HG03196 (cell line): ENCODE results near the gene CPA5.

ENCODE experiments used
- ATAC-seq: cut with Tn5 transposase; IDR thresholded peaks from one replicate; pipeline ENCODE4 v1.9.1; 2021; ENCODE audit not compliant: unreplicated experiment

The CPA5 gene

GRCh38 chr7:130356876-130357611 is 12.4 kb downstream of the CPA5 start:
- no peak for ATAC-seq

DNA sequence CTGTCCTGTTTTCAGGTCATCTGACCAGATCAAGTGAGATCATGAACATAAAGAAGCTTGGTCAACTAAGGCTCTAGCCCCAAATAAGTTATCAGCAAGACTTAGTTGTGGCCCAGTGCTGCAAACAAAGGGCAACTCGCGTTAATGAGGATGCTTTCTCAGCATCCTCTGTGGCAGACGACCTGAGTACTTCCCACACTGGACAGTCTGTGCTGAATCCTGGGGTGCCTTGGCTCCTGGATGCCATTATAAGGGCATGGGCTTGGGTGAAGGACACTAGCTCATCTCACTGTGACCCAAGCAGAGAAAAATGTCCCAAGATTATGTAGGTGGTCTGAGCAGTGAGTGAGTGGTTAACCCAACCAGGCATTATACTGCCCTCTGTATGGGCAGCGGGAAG is 13.9 kb downstream of the CPA5 start:
- ATAC-seq: no peak

GRCh38 chr7:130359276-130359857 is 14.8 kb downstream of the CPA5 start:
- no peak for ATAC-seq

DNA sequence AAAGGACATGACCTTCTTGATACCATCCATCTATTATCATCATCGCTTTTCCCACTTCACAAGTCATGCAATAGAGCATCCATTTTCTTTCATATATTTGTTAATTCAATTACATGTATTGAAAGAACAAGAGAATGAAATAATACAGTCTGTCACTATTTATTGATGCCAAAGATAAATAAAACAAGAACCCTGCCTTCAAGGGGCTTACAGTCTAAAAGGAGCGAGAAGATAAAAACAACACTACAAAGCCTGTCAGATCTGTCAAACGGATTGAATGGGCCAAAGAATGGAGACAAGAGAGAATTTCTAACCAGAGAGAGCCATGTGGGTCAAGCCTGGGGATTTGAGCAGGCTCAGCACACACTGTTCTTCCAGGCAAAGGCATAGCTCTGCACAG is 15.9 kb downstream of the CPA5 start:
- ATAC-seq: no peak

DNA sequence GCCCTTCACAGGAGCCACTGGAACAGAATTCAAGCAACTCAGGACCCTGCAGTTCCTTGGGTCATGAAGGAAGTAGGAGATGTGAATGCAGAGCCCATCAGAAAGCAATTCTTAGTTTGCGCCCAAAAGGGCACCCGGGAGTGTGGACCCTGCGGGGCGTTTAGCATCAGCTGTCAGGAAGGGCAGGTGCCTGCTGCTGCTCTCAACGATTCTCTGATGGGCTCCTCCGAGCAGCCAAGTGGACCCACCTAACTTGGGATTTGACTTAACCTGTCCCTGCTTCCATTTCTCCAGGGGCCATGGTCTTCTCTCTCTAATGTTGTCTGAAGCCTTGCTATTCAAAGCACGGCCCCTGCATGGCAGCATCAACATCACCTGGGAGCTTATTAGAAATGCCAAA is 17.1 kb downstream of the CPA5 start:
- ATAC-seq: no peak

DNA sequence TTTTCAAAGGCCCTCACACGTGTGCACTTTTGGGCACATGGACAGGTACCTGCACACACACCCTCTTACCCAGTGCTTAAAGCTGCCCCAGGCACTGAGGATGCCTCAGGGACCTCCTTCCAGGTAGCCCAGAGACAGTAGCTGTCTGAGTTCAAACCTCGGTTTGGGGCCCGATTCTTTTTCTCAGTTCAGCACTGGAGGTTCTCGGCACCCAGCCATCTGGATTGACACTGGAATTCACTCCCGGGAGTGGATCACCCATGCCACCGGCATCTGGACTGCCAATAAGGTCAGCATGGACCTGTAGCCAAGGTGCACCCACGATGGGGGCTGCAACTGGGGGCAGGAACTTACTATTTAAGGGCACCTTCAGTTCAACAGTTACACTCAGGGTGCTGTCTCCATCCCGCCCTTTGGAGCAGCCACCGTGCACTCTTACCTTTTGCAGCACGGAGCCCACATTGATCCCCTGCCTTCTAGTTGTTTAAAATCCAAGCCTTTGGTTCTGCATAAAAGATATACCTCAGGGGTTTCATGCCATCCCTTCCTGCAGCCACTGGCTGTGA is 17.7 kb downstream of the CPA5 start:
- no peak for ATAC-seq

GRCh38 chr7:130363026-130363847 is 18.6 kb downstream of the CPA5 start:
- ATAC-seq: no peak

DNA sequence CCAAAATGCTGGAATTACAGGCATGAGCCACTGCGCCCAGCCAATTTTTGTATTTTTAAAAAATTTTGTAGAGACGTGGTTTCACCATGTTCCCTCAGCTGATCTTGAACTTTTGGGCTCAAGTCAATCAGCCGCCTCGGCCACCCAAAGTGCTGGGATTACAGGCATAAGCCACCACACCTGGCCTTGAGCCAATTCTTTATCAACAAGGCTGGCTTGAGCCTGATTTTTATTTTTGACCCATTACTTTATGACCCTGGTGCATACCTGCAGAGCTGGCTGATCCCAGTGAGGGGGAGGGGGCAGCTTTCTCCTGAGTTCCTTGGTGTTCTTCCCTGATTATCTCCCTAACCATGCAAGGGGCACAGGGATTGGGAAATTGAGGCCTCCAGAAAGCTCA is 19.8 kb downstream of the CPA5 start:
- no peak for ATAC-seq

DNA sequence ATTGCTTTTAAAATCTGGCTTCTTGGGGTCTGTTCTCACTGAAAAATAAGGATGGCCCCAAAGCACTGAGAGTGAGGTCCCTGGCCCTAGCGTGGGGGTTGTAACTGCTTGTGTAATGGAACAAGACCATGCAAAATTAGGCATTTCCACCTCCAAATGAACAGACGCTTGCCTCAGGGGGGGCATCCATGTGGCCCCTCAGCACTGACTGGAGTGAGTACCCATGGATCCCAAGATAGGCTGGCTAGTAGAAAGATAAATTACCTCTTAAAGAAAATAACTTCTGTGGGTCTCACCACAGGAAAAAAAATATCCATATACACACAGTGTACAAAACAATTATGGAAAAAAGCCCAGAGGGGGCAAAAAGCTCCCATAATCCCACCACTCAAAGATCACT is 20.5 kb downstream of the CPA5 start:
- no peak for ATAC-seq

GRCh38 chr7:130365511-130366441 is 21.2 kb downstream of the CPA5 start:
- ATAC-seq: no peak

DNA sequence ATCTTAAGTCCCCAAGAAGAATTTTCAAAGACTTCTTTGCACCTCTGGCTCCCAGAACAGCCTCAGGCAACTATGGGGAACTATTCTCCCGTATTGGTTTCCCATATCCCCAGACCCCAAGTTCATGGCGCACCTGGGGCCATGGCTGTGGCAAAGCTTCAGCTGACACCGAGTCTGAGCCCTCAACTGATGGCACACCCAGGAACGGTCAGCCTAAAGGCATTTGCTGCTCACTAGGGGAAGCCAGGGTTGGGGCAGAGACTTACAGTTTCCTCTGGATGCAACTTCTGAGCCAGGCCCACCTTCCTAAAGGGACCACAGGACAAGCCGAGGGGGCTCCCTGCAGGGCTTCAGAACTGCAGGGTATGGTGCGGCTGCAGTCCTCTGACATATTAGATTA is 21.9 kb downstream of the CPA5 start:
- no peak for ATAC-seq

- ATAC-seq: no peak
Observed at GRCh38 chr7:130367088-130367755, 22.6 kb downstream of the CPA5 start.

- ATAC-seq: no peak
Observed at GRCh38 chr7:130367836-130368746, 23.5 kb downstream of the CPA5 start.

GRCh38 chr7:130369110-130369711 is 24.6 kb downstream of the CPA5 start:
- ATAC-seq: no peak

DNA sequence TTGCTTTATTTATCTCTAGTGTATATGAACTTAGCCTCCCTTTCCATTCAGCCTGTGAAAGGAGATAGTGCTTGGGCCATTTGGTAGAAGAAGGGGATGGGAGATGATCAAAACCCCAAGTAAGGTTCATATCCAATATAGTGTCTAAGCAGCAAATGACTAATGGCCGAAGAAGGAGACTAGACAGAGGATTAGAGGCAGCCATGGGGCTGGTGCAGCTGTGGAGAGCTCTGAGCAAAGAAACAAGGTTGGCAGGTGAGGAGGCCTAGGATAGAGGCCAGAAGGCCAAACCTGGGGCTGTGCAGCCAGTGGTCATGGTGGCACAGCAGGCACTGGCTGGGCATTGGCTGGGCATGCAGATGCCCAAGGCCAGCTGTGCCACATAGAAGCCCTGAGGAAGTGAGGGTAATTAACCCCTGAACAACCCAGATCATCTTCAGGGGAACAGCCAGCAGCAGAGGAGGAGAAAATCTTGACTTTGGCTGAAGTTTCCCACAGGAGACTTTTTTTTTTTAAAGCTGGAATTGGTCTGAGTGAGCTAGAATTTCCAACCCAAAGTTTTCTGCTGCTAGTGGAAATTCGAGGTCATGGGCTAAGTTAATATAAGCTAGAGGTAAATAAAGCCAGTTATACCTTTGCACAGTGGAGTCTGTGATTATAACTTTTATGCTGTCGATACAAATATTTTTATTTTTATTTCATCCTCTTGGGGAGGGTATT is 25.4 kb downstream of the CPA5 start:
- no peak for ATAC-seq

DNA sequence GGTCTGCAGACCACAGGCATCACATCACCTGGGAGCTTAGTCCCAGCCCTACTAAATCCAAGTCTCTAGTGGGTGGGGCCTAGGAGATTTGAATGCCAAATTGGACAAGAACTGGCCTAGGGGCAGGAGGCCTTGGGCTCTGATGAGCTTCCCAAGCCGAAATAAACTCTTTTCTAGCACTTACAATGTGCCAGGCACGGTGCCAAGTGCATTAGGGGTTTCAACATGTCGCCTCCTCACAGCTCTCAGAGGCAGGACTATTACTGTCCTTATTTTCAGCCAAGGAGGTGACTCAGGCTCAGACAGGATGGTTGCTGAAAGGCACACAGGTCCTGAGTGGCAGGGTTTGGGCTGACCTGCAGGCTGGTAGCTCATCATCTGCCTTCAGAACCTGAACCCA is 26.4 kb downstream of the CPA5 start:
- ATAC-seq: no peak

DNA sequence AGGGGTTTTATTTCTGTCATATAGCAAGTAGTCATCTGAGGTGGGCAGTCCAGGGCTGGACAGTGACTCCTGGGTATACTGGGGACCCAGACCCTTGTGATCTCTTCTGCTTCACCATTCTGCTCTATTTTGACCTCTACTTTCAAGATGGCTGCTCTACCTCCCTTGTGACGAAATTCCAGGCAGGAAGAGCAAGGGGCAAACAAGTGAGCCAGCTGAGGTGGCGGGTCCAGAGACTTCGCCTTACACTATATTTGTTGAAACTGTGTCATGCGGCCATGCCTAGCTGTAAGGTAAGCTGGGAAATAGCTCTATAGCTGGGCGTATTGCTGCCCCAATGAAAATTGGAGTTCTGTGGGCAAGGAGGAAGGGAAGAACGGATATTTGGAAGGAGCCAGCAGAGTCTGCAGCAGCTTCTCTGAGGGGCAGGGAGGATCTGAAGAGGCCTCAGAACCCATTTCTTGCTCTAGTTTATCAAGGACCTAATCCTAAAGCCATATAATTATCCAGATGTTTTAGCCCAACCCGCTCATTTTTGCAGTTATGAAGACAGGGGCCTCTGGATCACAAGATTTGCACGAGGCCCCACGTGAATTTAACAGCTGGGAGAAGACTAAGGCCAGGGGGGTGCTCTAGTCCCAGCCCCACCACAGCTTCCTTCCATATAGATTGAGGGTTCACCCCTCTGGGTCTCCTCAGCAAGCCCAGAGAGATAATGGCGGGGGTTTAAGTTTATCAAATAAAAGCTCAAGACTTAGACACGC is 28.0 kb downstream of the CPA5 start:
- ATAC-seq: no peak
